ENCODE data around the gene SRPK1. TPM values are rescaled to one million over a fixed set of nuclear protein-coding genes. Genes with fewer than 3 reads are reported as not detected.

SRPK1 gene
- total and polyA plus RNA-seq, 10 of the 15 experiments (the other 5 are each of a cell fraction or from before 2014, with no cell fraction given), result 47.4 to 112 (median 85.8) TPM

GRCh38 chr6:35842381-35842780 is 78.5 kb downstream of the SRPK1 start:
- Histone ChIP-seq H3K27me3 (replicated peaks in 1 of 2; ENCODE audit: control insufficient read depth in 2 of 2, insufficient read depth in 2 of 2, low read length in 1 of 2) (no peaks in the 10 kb centered on the region), H4K20me1 (ENCODE audit: control insufficient read depth, insufficient read depth) (no peaks in the 10 kb centered on the region), H3K4me1 (ENCODE audit: control insufficient read depth, insufficient read depth, low read length) (no peaks in the 10 kb centered on the region), H3K9me3 (replicated peaks; ENCODE audit: control insufficient read depth, insufficient read depth, low read length) (no peaks in the 10 kb centered on the region), H3K79me2 (ENCODE audit: control insufficient read depth, insufficient read depth, low read length) (no peaks in the 10 kb centered on the region), H3K4me2 (ENCODE audit: control insufficient read depth, insufficient read depth) (no peak overlapping the region), H2AFZ (ENCODE audit: control insufficient read depth, low read depth, low read length) (no peak overlapping the region), H3K4me3 (no peak overlapping the region), H3K27ac (ENCODE audit: control insufficient read depth, insufficient read depth) (no peak overlapping the region), H3K36me3 (ENCODE audit: control insufficient read depth in 2 of 2, insufficient read depth in 2 of 2, low read length in 1 of 2) (peaks cover 0 to 4% of the 10 kb centered on the region in 2 experiments; a peak in 3 of 4 replicates), H3K9ac (ENCODE audit: control insufficient read depth, insufficient read depth, low read length) (no peak overlapping the region)
- ChIA-PET SMC1A (ENCODE audit: uncharacterized antibody, unreplicated experiment) (no interaction called here), CTCF (interaction anchor here (0.6 kb wide), 1 partner anchor 322 kb away, joined by 3 read pairs; no protein-coding TSS in a partner anchor), POLR2A (no interaction called here), RAD21 (ENCODE audit: unreplicated experiment) (no interaction called here)
- ATAC-seq, result no peak
- WGBS (ENCODE audit: insufficient coverage, insufficient replicate concordance, low lambda C conversion rate, missing lambda C conversion rate), result 81% methylated on average over 3 of the region's 3 CpGs
- no TSS peak for BruUV-seq (replicated peaks)
- intact Hi-C loops (cut with micrococcal nuclease; ENCODE audit: unreplicated experiment), result no loop called here
- peak; percentile 35 for FAIRE-seq
- DNase-seq (ENCODE audit: low read depth, low spot score), result no peak
- TF ChIP-seq NFIC (IDR thresholded peaks at IDR 0.05; ENCODE audit: low read depth, low read length), result no peak
- no peak for TF ChIP-seq SMAD1 (IDR thresholded peaks at IDR 0.05; ENCODE audit: low read depth, partially characterized antibody)
- no peak for TF ChIP-seq TCF3 (IDR thresholded peaks at IDR 0.05; ENCODE audit: borderline replicate concordance, insufficient read depth, low read depth, low read length)
- TF ChIP-seq PAX5 (IDR thresholded peaks at IDR 0.05; ENCODE audit: borderline replicate concordance, low read depth, low read length), result no peak
- no peak for TF ChIP-seq SRF (IDR thresholded peaks at IDR 0.05; ENCODE audit: low read depth in 2 of 2, low read length in 2 of 2)
- TF ChIP-seq TAF1 (IDR thresholded peaks at IDR 0.05; ENCODE audit: borderline replicate concordance, low read depth, low read length), result no peak
- TF ChIP-seq RFX5 (IDR thresholded peaks at IDR 0.05; ENCODE audit: low read depth, low read length), result no peak
- no peak for TF ChIP-seq TCF7 (IDR thresholded peaks at IDR 0.05; ENCODE audit: borderline replicate concordance)
- TF ChIP-seq EP300 (IDR thresholded peaks at IDR 0.05; ENCODE audit: borderline replicate concordance in 1 of 2, control insufficient read depth in 1 of 2, low read depth in 2 of 2, low read length in 2 of 2), result no peak
- in situ Hi-C loops (cut with MboI), result no loop called here
